ENCODE data around the gene DPYSL3. TPM values are rescaled to one million over a fixed set of nuclear protein-coding genes. Genes with fewer than 3 reads are reported as not detected.

DPYSL3 gene
- total RNA-seq, 1 donor from 2014 or later: 414 TPM

DNA sequence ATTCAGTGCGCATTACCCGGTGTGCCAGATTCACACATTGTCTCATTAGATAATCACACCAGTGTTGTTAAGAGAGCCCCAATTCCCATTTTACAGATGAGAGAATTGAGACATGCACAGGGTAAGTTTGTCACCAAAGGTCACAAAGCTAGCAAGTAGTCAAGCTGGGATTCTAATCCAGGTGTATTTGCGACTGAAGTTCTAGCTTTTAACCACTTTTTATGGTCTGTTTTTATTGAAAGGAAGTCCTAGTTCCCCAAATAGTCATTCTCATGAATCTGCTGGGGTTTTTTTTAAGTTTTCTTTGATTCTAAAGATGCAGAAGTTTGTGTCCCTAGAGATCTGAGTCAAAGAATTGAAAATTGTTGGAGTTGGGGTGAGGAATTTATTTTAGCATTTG lies 136.5 kb downstream of the DPYSL3 start:
- H3K9me3 Mint-ChIP-seq: peaks cover 4% of the 10 kb centered on the region
- Histone ChIP-seq H2AFZ (replicated peaks) (no peak overlapping the region), H4K20me1 (ENCODE audit: low read depth) (no peaks in the 10 kb centered on the region), H3K27me3 (no peaks in the 10 kb centered on the region), H3K4me1 (peaks cover 14% of the 10 kb centered on the region), H3K27ac (no peak overlapping the region), H3K36me3 (peaks cover 2% of the 10 kb centered on the region), H3K9ac (no peak overlapping the region), H3K79me2 (ENCODE audit: low read depth) (no peaks in the 10 kb centered on the region), H3F3A (ENCODE audit: low read depth) (peaks cover 5% of the 10 kb centered on the region), H3K9me3 (ENCODE audit: low read depth) (peaks cover 5% of the 10 kb centered on the region), H3K4me3 (no peak overlapping the region), H3K4me2 (no peak overlapping the region)
- no peaks in the 10 kb centered on the region for H3K4me1 Mint-ChIP-seq
- H3K4me3 Mint-ChIP-seq: no peak overlapping the region
- TF ChIP-seq, protein P1, sequence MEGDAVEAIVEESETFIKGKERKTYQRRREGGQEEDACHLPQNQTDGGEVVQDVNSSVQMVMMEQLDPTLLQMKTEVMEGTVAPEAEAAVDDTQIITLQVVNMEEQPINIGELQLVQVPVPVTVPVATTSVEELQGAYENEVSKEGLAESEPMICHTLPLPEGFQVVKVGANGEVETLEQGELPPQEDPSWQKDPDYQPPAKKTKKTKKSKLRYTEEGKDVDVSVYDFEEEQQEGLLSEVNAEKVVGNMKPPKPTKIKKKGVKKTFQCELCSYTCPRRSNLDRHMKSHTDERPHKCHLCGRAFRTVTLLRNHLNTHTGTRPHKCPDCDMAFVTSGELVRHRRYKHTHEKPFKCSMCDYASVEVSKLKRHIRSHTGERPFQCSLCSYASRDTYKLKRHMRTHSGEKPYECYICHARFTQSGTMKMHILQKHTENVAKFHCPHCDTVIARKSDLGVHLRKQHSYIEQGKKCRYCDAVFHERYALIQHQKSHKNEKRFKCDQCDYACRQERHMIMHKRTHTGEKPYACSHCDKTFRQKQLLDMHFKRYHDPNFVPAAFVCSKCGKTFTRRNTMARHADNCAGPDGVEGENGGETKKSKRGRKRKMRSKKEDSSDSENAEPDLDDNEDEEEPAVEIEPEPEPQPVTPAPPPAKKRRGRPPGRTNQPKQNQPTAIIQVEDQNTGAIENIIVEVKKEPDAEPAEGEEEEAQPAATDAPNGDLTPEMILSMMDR (IDR thresholded peaks at IDR 0.05): no peak
- TF ChIP-seq EZH2phosphoT487 (IDR thresholded peaks at IDR 0.05) (no peak), EZH2 (IDR thresholded peaks at IDR 0.05) (no peak)
- no peak for DNase-seq (ENCODE audit: low spot score)
- peaks cover 2% of the 10 kb centered on the region for H3K27me3 Mint-ChIP-seq (ENCODE audit: insufficient read depth, low read depth)
- peaks cover 2% of the 10 kb centered on the region for H3K36me3 Mint-ChIP-seq
- no peak overlapping the region for H3K27ac Mint-ChIP-seq

DNA sequence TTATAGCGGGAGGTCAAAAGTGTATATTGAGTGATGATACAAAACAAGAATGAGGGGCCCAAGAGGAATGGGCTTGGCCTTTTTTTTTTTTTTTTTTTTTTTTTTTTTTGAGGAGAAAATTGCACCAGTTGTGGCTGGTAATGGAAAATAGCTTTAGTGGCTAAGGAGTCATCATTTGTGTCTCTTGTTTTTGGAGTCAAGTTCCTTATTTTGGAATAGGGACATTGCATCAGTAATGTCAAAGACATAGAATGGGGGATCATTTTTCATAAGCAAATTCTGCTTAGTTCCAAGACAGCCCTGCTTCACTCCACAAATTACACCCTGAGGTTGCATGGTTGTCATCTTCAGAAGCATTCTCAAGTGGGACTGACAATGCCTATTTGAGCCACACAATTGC lies 137.7 kb downstream of the DPYSL3 start:
- Histone ChIP-seq H3K4me1 (peaks cover 14% of the 10 kb centered on the region), H3F3A (ENCODE audit: low read depth) (peaks cover 5% of the 10 kb centered on the region), H3K4me2 (no peak overlapping the region), H2AFZ (replicated peaks) (no peak overlapping the region), H3K79me2 (ENCODE audit: low read depth) (no peaks in the 10 kb centered on the region), H4K20me1 (ENCODE audit: low read depth) (no peaks in the 10 kb centered on the region), H3K27me3 (no peaks in the 10 kb centered on the region), H3K9ac (no peak overlapping the region), H3K27ac (no peak overlapping the region), H3K9me3 (ENCODE audit: low read depth) (no peaks in the 10 kb centered on the region), H3K36me3 (no peaks in the 10 kb centered on the region), H3K4me3 (no peak overlapping the region)
- TF ChIP-seq EZH2 (IDR thresholded peaks at IDR 0.05) (no peak), EZH2phosphoT487 (IDR thresholded peaks at IDR 0.05) (no peak)
- TF ChIP-seq, protein P1 (IDR thresholded peaks at IDR 0.05): no peak
- no peaks in the 10 kb centered on the region for H3K36me3 Mint-ChIP-seq
- no peaks in the 10 kb centered on the region for H3K9me3 Mint-ChIP-seq
- no peak for DNase-seq (ENCODE audit: low spot score)
- no peak overlapping the region for H3K27ac Mint-ChIP-seq
- no peaks in the 10 kb centered on the region for H3K4me1 Mint-ChIP-seq
- H3K27me3 Mint-ChIP-seq (ENCODE audit: insufficient read depth, low read depth): peaks cover 2% of the 10 kb centered on the region
- no peak overlapping the region for H3K4me3 Mint-ChIP-seq

DNA sequence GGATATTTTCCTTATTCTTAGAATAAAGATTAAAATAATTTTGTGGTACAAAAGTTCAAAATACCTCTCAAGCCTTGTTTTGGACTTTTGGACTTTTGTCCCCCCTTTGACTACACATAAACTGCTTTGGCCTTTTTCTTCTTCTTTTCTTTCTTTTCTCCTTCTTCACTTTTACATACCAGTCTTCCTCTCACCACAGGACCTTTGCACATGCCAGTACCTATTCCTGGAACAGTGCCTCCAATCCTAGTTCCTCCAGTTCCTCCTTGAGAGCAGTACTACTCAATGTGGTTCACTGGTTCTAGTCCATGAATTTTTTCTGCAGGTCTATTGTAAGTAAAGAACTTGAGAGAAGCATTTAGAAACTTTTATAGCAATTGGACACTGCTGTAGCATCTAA lies 138.6 kb downstream of the DPYSL3 start:
- no peak overlapping the region for H2AFZ ChIP-seq (replicated peaks)
- Mint-ChIP-seq H3K27ac (no peak overlapping the region), H3K4me3 (no peak overlapping the region), H3K27me3 (ENCODE audit: insufficient read depth, low read depth) (peaks cover 2% of the 10 kb centered on the region), H3K36me3 (no peaks in the 10 kb centered on the region), H3K9me3 (no peaks in the 10 kb centered on the region), H3K4me1 (no peaks in the 10 kb centered on the region)
- H3K79me2 ChIP-seq (ENCODE audit: low read depth): no peaks in the 10 kb centered on the region
- H3K9ac ChIP-seq: no peak overlapping the region
- H3K9me3 ChIP-seq (ENCODE audit: low read depth): no peaks in the 10 kb centered on the region
- H3K4me3 ChIP-seq: no peak overlapping the region
- no peaks in the 10 kb centered on the region for H3K27me3 ChIP-seq
- H3F3A ChIP-seq (ENCODE audit: low read depth): peaks cover 5% of the 10 kb centered on the region
- no peak overlapping the region for H3K27ac ChIP-seq
- no peak for DNase-seq (ENCODE audit: low spot score)
- no peak overlapping the region for H3K4me2 ChIP-seq
- H4K20me1 ChIP-seq (ENCODE audit: low read depth): no peaks in the 10 kb centered on the region
- TF ChIP-seq, protein P1 (IDR thresholded peaks at IDR 0.05): no peak
- TF ChIP-seq EZH2 (IDR thresholded peaks at IDR 0.05) (no peak), EZH2phosphoT487 (IDR thresholded peaks at IDR 0.05) (no peak)
- H3K36me3 ChIP-seq: no peaks in the 10 kb centered on the region
- H3K4me1 ChIP-seq: peaks cover 14% of the 10 kb centered on the region

Data from neural progenitor cell (in vitro differentiated cells).